ENCODE results near the gene KANSL1.

The KANSL1 gene

GRCh38 chr17:45991341-45991740 is 201.9 kb downstream of the KANSL1 start:
- no peak for TF ChIP-seq CTCF (conservative IDR thresholded peaks at IDR 0.05; ENCODE audit: low read length)
- DNase-seq (ENCODE audit: low read depth), result no peak
- no peak overlapping the region for H3K4me3 ChIP-seq (ENCODE audit: low read length)

GRCh38 chr17:45990886-45991285 is 202.3 kb downstream of the KANSL1 start:
- no peak overlapping the region for H3K4me3 ChIP-seq (ENCODE audit: low read length)
- no peak for TF ChIP-seq CTCF (conservative IDR thresholded peaks at IDR 0.05; ENCODE audit: low read length)
- no peak for DNase-seq (ENCODE audit: low read depth)

GRCh38 chr17:45989759-45990158 is 203.5 kb downstream of the KANSL1 start:
- H3K4me3 ChIP-seq (ENCODE audit: low read length), result no peak overlapping the region
- TF ChIP-seq CTCF (conservative IDR thresholded peaks at IDR 0.05; ENCODE audit: low read length), result no peak
- no peak for DNase-seq (ENCODE audit: low read depth)

- no peak overlapping the region for H3K4me3 ChIP-seq (ENCODE audit: low read length)
- no peak for TF ChIP-seq CTCF (conservative IDR thresholded peaks at IDR 0.05; ENCODE audit: low read length)
- DNase-seq (ENCODE audit: low read depth), result no peak
Measured at GRCh38 chr17:45987706-45988105, 205.5 kb downstream of the KANSL1 start.

- H3K4me3 ChIP-seq (ENCODE audit: low read length), result no peak overlapping the region
- TF ChIP-seq CTCF (conservative IDR thresholded peaks at IDR 0.05; ENCODE audit: low read length), result no peak
- no peak for DNase-seq (ENCODE audit: low read depth)
Measured at GRCh38 chr17:45986056-45986455, 207.2 kb downstream of the KANSL1 start.

- DNase-seq (ENCODE audit: low read depth), result no peak
- TF ChIP-seq CTCF (conservative IDR thresholded peaks at IDR 0.05; ENCODE audit: low read length), result no peak
- no peak overlapping the region for H3K4me3 ChIP-seq (ENCODE audit: low read length)
Measured at GRCh38 chr17:45985447-45985846, 207.8 kb downstream of the KANSL1 start.

GRCh38 chr17:45984368-45984767 is 208.9 kb downstream of the KANSL1 start:
- no peak for DNase-seq (ENCODE audit: low read depth)
- TF ChIP-seq CTCF (conservative IDR thresholded peaks at IDR 0.05; ENCODE audit: low read length), result no peak

More at GRCh38 chr17:45984368-45984767, 208.9 kb downstream of the KANSL1 start:
- no peak overlapping the region for H3K4me3 ChIP-seq (ENCODE audit: low read length)

Data from AG10803 (cell line).